Dermis microvascular lymphatic vessel endothelial cell (primary cell): Measurements from ENCODE around the gene COPS3. TPM values are rescaled to one million over a fixed set of nuclear protein-coding genes. Genes with fewer than 3 reads are reported as not detected.

Source experiments
- DNase-seq, 2 donors: peaks; one replicate each; pipeline versions ENCODE4 v3.0.0 to v3.0.0-alpha.2; 2010; ENCODE audit warnings: low read depth in 2 of 2
- total RNA-seq: library from RNA; depleted of rRNA; stranded (reverse); fragments of >200 nt; gene quantifications from 2 replicates; pipeline ENCODE4 v1.2.1, GENCODE V29; 2014

The COPS3 gene
- total RNA-seq, 1 donor from 2014 or later = 83.1 TPM

GRCh38 chr17:17246879-17247278, 34.2 kb downstream of the COPS3 start:
- no peak for DNase-seq

DNA sequence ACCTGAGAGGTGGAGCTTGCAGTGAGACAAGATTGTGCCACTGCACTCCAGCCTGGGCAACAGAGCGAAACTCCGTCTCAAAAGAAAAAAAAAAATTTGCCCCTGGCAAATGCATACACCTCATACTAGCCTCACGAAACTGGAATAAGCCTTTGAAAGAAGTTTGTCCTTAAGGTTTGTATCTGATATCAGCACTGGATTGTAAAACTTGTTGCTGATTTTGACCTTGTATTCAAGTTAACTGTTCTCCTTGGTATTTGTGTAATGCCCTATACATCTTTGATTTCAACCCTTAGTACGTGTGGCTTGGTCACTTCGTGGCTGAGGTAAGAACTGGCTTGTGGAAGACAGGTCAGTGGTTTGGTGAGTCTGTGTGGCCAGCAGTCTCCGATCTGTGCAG, 37.9 kb downstream of the COPS3 start:
- DNase-seq = no peak

DNA sequence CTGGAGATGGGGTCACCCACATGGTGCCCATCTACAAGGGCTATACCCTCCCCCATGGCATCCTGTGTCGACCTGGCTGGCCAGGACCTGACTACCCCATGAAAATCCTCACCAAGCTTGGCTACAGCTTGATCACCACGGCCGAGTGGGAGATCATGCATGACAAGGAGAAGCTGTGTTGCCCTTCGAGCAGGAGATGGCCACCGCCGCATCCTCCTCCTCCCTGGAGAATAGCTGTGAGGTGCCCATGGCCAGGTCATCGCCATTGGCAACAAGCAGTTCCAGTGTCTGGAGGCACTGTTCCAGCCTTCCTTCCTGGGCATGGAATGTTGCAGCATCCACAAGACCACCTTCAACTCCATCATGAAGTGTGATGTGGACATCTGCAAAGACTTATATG, 38.8 kb downstream of the COPS3 start:
- DNase-seq = no peak

- DNase-seq = no peak
Observed at GRCh38 chr17:17241656-17242055, 39.4 kb downstream of the COPS3 start.

GRCh38 chr17:17239832-17240231, 41.2 kb downstream of the COPS3 start:
- DNase-seq = no peak

- peak; percentile 76 to 89 for DNase-seq
Observed at GRCh38 chr17:17237026-17237799, 43.8 kb downstream of the COPS3 start, which contains the start of gene FLCN. Gene FLCN (minus strand): TSS chr17:17237168. CDS start chr17:17228137, 9,031 bp downstream.

DNA sequence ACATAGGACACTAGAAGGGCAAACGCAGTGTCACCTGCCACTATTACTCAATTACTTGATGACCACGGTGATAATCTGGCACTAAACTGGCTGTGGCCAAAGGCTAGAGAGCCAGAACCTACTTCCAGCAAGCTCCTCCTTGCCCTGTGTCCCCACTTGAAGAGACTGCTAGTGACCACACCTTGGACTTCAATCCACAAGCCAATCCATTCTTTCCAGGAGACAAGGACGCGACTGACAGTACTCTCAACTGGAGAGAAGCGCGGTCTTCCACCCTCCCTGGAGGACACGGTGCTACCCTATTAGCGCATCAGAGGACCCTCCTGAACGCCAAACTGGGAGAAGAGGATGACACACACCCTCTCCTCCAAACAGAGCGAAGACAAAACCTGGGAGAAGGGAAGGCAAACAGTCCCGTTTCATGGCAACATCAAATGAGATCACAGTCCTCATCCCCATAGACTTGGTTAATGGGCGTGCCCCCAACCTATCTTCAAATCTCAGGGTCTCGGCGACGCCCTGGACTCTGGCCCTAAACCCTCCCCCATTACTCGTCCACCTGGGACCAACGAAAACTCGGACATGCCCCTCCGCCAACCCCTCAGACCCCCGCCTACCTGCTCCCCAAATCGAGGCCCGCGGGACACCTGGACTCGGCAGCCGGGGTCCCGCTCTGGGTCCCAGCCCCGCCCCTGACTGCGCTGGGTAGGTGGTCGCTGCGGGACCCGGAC, 44.6 kb downstream of the COPS3 start:
- peak in 1 of 2 donors; percentile 40 for DNase-seq

DNA sequence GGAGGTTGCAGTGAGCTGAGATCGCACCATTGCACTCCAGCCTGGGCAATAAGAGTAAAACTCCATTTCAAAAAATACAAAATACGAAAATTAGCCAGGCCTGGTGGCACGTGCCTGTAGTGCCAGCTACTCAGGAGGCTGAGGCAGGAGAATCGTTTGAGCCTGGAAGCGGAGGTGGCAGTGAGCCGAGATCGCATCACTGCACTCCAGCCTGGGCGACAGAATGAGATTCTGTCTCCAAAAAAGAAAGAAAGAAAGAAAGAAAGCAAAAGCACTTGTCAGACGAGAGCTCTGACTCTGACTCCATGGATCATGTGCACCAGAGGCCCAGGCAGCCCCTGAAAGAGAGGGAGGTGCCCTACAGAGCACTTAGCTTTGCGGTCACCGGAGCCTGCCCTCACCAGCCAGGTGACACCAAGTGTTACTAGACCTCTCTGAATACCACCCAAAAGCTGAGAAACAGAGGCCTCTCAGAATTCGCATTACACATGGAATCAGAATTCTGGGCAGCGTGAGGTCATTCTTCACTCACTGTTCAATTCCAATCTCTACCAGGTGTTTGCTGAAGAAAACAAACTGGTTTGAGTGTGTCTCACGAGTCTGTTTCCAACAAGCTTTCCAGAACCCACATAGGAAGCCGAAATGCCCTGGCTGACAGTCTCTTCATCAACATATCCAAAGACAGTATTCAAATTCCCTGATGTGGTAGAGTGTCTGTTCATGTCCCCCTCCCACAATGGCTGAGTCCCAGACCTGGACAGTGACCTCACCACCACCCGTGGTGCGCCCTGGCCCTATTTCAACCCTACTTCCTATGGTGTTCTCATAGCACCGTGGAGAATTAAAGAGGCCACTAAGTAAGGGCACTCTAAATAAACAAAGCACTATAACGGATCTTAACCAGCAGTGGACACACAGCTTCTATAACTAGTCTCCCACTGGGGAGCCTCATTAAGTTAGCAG, 45.6 kb downstream of the COPS3 start:
- peak in 1 of 2 donors; percentile 57 for DNase-seq

GRCh38 chr17:17232303-17232621, 48.8 kb downstream of the COPS3 start:
- no peak for DNase-seq

- DNase-seq = no peak
Observed at GRCh38 chr17:17231621-17232302, 49.3 kb downstream of the COPS3 start.

- DNase-seq = peak; percentile 82 to 93
Observed at GRCh38 chr17:17229416-17230384, 51.3 kb downstream of the COPS3 start.

DNA sequence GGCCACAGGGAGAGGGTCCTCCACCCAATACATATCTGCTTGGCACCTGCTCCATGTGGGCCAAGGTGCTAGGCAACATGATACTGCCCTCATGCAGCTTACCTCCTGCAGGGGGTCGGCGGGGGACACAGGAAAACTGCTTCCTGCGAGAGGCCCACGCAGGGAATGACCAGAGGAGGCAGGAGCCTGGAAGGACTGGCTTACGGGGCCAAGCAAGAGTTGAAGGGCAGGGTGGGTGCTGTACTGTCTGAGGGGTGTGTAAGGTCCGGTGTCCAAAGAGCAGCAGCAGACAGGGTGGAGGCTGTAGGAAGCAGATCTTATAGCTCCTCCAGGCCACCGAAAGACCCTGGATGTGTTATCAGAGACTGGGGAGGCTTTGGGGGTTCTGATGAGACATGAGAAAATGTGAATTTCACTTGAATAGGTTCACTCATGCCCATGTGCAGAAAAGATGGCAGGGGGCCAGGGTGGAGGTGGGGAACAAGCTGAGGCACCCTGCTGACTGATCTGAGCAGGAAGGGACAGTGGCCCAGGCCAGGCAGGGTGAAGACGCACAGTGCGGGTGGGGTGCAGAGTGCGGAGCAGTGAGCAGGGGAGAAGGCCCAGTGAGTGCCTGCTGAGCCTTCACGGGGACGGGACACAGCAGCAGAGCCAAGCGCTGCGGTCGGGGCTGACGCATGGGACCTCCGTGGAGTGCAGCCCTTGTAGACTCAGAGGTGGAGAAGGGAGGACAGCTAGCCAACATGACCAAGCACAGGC, 52.3 kb downstream of the COPS3 start:
- DNase-seq = peak in 1 of 2 donors; percentile 29

DNA sequence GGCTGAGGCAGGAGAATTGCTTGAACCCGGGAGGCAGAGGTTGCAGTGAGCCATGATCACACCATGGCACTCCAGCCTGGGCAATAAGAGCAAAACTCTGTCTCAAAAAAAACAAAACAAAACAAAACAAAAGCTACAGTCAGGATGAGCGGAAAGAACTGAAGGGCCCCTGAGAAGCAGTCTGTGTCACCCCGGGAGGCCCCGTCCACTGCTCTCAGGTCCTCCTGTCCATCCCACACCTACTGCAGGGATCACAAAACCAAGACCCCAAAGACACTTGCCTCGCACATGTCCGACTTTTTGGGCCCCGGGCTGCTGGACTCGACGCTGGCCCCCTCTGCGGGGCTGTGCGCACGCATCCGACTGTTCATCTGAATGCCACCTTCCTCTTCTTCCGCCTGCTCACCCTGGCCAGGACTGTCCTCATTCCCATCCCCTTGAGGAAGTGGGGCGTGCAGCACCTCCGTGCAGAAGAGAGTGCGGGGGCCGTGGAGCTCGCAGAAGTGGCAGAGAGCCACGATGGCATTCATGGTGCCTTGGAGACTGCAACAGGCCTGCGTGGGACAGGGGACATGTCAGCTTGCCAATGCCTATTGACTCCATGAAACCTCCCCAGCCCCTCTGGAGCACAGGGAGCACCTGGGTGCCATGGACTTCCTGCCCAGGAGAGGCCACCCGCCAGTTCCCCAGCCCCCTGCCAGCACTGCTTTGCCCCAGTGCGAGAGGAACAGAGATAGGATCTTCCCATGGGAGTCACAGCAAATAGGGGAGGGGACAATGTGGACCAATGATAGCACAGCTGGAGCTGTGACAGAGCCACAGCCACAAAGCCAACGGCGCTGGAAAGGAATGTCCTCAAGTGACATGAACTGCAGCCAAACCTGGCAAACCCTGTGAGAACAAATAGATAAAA, 53.2 kb downstream of the COPS3 start:
- no peak for DNase-seq

DNA sequence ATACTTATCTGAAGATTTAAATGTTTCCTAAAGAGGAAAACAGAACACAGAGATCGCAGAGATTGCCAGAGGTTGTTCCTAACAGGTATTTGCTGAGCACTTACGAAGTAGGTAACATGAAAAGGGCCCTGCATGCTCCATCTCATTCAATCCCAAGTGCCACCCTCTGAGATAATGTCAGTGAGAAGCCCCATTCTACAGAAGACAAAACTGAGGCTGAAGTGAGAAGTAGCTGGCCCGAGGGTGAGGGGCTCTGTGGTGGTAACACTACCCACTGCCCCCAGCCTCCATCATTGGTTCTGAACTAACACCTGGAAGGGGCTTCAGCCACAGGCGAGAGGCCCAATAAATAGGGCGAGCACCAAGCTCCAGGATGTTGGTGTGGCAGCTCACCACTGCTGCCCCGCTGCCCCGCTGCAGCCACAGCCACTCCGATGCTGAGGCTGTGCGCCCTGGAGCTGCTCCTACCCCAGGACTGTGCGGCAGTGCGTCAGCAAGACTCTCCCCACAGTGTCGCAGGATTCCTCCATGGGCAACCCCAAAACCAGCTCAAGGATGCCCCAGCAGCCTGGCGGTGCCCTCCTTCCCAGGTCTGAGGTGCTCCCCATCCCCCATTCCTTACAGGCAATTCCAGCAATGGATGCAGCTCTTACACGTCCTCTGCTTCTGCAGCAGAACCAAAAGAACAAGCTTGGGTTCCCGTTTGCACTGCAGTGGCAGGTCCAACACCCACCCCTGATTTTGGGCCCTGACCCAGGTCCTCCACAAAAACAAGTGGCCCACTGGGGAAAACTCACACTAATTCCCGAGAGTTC, 54.4 kb downstream of the COPS3 start:
- no peak for DNase-seq

DNA sequence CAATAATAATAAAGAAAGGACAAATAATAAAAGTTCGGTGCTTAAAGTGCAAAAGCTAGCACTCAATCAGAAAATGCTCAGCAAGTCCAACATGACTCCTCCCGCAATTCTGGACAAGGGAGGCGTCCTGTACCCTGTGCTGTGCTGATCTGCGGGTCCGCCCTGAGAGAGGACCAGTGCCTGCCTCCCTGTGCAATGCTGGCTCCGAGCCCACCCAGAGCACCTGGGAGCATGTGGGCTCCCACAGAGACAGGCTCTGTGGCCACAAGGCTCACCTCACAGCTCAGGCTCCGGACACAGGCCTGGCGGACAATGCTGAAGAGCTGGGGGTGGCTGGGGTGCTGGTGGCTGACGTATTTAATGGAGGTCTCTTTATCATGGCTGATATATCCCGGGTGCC, 55.1 kb downstream of the COPS3 start:
- DNase-seq = no peak

DNA sequence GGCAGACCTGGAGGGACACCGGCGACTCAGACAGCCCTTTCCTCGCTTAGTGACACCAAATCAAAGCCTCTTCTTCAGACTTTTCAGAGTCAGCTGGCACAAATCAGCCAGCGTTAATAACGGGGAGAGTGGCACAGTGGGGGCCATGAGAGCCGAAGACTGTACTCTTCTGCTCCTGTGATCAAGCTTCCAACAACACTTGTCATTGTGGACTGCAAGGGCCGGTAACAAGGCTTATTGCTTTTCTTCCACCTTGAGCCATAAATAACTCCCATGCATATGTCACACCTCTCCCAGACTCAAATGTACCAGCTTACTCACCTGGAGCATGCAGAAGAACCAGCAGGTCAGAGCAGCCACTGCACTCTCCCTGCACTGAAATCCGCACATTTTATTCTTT, 56.9 kb downstream of the COPS3 start:
- no peak for DNase-seq

GRCh38 chr17:17223736-17224135, 57.3 kb downstream of the COPS3 start:
- DNase-seq = no peak
